IMR-90 (cell line): ENCODE data around the gene SAT1.

ENCODE experiments used
- CEBPB ChIP-seq: IDR thresholded peaks from 2 replicates; pipeline ENCODE4 v1.6.1; 2012; ENCODE audit warnings: low read depth, low read length, improper control_type of control experiment
- MAFK ChIP-seq: IDR thresholded peaks from 2 replicates; pipeline ENCODE4 v1.6.1; 2012; ENCODE audit warnings: low read depth, low read length, improper control_type of control experiment
- POLR2A ChIP-seq: IDR thresholded peaks from 2 replicates; pipeline ENCODE4 v1.6.1; 2012; ENCODE audit warnings: mild to moderate bottlenecking, low read depth, low read length
- RAD21 ChIP-seq: IDR thresholded peaks from 2 replicates; pipeline ENCODE4 v1.6.1; 2012; ENCODE audit warnings: low read length, improper control_type of control experiment
- RFX5 ChIP-seq: IDR thresholded peaks from 2 replicates; pipeline ENCODE4 v1.8.0; 2012; ENCODE audit warnings: low read depth, mild to moderate bottlenecking, low read length, moderate library complexity
- SMC3 ChIP-seq: fragments of 150-350 bp; IDR thresholded peaks from 2 replicates; pipeline ENCODE4 v1.6.1; 2016; ENCODE audit warnings: low read depth, mild to moderate bottlenecking, antibody characterized with exemption, low read length, moderate library complexity
- TF ChIP-seq, protein P1 (sequence below): conservative IDR thresholded peaks from 2 replicates; pipeline ENCODE4 v1.5.1; 2012; ENCODE audit warnings: mild to moderate bottlenecking, low read depth, low read length, improper control_type of control experiment

DNA sequence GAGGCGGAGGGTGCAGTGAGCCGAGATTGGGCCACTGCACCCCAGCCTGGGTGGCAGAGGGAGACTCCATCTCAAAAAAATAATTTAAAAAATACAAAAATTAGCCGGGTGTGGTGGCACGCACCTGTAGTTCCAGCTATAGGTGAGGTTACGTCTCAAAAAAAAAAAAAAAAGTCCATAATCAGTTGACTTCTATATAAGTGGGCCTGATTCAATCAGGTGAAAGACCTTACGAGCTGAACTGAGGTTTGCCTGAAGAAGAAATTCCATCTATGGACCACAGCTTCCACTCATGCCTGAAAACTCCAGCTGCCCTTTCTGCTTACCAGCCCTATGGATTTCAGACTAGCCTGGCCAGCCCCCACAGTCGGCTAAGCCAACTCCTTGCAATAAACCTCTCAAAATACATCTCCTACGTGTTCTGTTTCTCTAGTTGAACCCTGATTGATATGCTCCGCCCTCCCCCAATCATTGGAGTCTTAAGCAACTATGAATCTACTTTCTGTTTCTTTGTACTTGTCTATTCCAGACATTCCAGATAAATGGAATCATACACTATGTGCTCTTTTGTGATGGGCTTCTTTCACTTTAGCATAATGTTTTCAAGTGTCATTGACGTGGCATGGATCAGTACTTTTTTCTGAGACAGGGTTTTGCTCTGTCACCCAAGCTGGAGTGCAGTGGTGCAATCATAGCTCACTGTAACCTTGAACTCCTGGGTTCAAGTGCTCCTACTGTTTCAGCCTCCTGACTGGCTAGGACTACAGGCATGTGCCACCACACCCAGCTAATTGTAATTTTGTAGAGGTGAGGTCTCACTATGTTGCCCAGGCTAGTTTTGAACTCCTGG lies 36.6 kb downstream of the SAT1 start:
- TF ChIP-seq MAFK (no peak), RAD21 (no peak), SMC3 (no peak), CEBPB (no peak), POLR2A (no peak), RFX5 (no peak)
- TF ChIP-seq, protein P1, sequence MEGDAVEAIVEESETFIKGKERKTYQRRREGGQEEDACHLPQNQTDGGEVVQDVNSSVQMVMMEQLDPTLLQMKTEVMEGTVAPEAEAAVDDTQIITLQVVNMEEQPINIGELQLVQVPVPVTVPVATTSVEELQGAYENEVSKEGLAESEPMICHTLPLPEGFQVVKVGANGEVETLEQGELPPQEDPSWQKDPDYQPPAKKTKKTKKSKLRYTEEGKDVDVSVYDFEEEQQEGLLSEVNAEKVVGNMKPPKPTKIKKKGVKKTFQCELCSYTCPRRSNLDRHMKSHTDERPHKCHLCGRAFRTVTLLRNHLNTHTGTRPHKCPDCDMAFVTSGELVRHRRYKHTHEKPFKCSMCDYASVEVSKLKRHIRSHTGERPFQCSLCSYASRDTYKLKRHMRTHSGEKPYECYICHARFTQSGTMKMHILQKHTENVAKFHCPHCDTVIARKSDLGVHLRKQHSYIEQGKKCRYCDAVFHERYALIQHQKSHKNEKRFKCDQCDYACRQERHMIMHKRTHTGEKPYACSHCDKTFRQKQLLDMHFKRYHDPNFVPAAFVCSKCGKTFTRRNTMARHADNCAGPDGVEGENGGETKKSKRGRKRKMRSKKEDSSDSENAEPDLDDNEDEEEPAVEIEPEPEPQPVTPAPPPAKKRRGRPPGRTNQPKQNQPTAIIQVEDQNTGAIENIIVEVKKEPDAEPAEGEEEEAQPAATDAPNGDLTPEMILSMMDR = no peak
